ENCODE results near the gene BCS1L.

DNA sequence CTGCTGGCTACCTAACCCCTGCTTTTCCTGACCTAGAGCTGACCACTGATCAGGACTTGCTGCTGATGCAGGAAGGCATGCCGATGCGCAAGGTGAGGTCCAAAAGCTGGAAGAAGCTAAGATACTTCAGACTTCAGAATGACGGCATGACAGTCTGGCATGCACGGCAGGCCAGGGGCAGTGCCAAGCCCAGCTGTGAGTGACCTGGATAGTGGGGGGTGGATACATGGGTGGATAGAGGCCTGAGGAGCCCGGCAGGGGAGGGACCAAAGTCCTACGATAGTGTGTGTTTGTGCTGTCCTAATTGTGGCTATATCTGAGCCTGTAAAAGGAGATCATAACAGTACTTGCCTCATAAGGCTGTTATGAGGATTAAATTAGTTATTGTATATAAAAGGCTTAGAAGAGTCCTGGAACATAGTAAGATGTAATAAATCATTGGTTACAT lies 43.6 kb upstream of the BCS1L start:
- TF ChIP-seq POLR2A (IDR thresholded peaks at IDR 0.05) = no peak
- TF ChIP-seq, protein P1, sequence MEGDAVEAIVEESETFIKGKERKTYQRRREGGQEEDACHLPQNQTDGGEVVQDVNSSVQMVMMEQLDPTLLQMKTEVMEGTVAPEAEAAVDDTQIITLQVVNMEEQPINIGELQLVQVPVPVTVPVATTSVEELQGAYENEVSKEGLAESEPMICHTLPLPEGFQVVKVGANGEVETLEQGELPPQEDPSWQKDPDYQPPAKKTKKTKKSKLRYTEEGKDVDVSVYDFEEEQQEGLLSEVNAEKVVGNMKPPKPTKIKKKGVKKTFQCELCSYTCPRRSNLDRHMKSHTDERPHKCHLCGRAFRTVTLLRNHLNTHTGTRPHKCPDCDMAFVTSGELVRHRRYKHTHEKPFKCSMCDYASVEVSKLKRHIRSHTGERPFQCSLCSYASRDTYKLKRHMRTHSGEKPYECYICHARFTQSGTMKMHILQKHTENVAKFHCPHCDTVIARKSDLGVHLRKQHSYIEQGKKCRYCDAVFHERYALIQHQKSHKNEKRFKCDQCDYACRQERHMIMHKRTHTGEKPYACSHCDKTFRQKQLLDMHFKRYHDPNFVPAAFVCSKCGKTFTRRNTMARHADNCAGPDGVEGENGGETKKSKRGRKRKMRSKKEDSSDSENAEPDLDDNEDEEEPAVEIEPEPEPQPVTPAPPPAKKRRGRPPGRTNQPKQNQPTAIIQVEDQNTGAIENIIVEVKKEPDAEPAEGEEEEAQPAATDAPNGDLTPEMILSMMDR (IDR thresholded peaks at IDR 0.05) = no peak
